Ovary (tissue), 3 donors: Measurements from ENCODE around the gene SCN3B.

Experiments
- CTCF ChIP-seq, 3 donors: fragments of 450-650 bp in 2 of 3; fragments of 200-600 bp in 1 of 3; IDR thresholded peaks; one replicate each; pipeline versions ENCODE4 v1.5.1 to v1.8.0; 2016 to 2022; ENCODE audit warnings: antibody characterized with exemption in 3 of 3, mild to moderate bottlenecking in 1 of 3
- POLR2A ChIP-seq: fragments of 450-650 bp; IDR thresholded peaks from one replicate; pipeline ENCODE4 v1.6.1; 2017; ENCODE audit warnings: antibody characterized with exemption, mild to moderate bottlenecking, moderate library complexity
- donor health status: DM: no; HTN: no; CAD: no.

- TF ChIP-seq CTCF (IDR thresholded peaks at IDR 0.05): no peak
- no peak for TF ChIP-seq POLR2A
Measured at GRCh38 chr11:123684601-123685000, 30.2 kb upstream of the SCN3B start.
